ENCODE measurements around the gene ZNF610. TPM values are rescaled to one million over a fixed set of nuclear protein-coding genes. Genes with fewer than 3 reads are reported as not detected.
A peak's percentile ranks its signal among the peaks of the same experiment; 100 is the strongest.

ZNF610 gene
- total and polyA plus RNA-seq, 2 donors (not counting 1 experiment from before 2014, with no cell fraction given) = 1.5 to 3.7 TPM

- no peaks in the 10 kb centered on the region for H3K27me3 Mint-ChIP-seq
- peak overlapping the region; percentile 61 to 89 (median 72) for H3K4me3 ChIP-seq (ENCODE audit: control extremely low read depth in 1 of 5, extremely low read depth in 1 of 5, insufficient read depth in 1 of 5, low read depth in 2 of 5, low read length in 4 of 5)
- no peak for TF ChIP-seq EZH2 (IDR thresholded peaks at IDR 0.05; ENCODE audit: borderline replicate concordance, insufficient read depth, low read depth, low read length, poor library complexity, severe bottlenecking)
- TF ChIP-seq, protein P1, sequence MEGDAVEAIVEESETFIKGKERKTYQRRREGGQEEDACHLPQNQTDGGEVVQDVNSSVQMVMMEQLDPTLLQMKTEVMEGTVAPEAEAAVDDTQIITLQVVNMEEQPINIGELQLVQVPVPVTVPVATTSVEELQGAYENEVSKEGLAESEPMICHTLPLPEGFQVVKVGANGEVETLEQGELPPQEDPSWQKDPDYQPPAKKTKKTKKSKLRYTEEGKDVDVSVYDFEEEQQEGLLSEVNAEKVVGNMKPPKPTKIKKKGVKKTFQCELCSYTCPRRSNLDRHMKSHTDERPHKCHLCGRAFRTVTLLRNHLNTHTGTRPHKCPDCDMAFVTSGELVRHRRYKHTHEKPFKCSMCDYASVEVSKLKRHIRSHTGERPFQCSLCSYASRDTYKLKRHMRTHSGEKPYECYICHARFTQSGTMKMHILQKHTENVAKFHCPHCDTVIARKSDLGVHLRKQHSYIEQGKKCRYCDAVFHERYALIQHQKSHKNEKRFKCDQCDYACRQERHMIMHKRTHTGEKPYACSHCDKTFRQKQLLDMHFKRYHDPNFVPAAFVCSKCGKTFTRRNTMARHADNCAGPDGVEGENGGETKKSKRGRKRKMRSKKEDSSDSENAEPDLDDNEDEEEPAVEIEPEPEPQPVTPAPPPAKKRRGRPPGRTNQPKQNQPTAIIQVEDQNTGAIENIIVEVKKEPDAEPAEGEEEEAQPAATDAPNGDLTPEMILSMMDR (IDR thresholded peaks at IDR 0.05) = no peak
- peak overlapping the region; percentile 65 for H3K4me2 ChIP-seq (replicated peaks; ENCODE audit: low read depth, low read length, poor library complexity, severe bottlenecking)
- peaks cover 4% of the 10 kb centered on the region for H3K79me2 ChIP-seq (ENCODE audit: control insufficient read depth, insufficient read depth, low read length)
- intact Hi-C loops (cut with micrococcal nuclease) = no loop called here
- H3K9me3 Mint-ChIP-seq (ENCODE audit: insufficient read depth) = peaks cover 14% of the 10 kb centered on the region
- H3K4me3 Mint-ChIP-seq = peak overlapping the region; percentile 90
- H3K9me3 ChIP-seq (ENCODE audit: control extremely low read depth in 1 of 3, control insufficient read depth in 2 of 3, insufficient read depth in 1 of 3, low read length in 2 of 3) = peaks cover 10 to 61% (median 25%) of the 10 kb centered on the region in 3 donors
- H3K27ac ChIP-seq (ENCODE audit: low read length in 2 of 2) = peak overlapping the region; percentile 60 to 77
- H3K27ac Mint-ChIP-seq = peak overlapping the region; percentile 94
- H2AFZ ChIP-seq (ENCODE audit: insufficient read depth, low read depth, low read length, poor library complexity, severe bottlenecking) = peak overlapping the region; percentile 78
- H3K9ac ChIP-seq (ENCODE audit: low read length) = peak overlapping the region; percentile 66
- no peaks in the 10 kb centered on the region for H4K20me1 ChIP-seq (ENCODE audit: control insufficient read depth, insufficient read depth, low read length, poor library complexity, severe bottlenecking)
- ChIA-PET POLR2A (no interaction called here), CTCF (interaction anchor here (0.6 to 1.2 kb wide), 2 partner anchors 29 to 996 kb away, joined by 3 to 4 read pairs; partner anchors contain the start of gene ZNF880)
- H3K36me3 ChIP-seq (replicated peaks in 1 of 2; ENCODE audit: control extremely low read depth in 1 of 2, control insufficient read depth in 1 of 2, extremely low read depth in 1 of 2, insufficient read depth in 2 of 2, low read length in 1 of 2) = peaks cover 10 to 19% of the 10 kb centered on the region in 2 experiments
- no peaks in the 10 kb centered on the region for H3K27me3 ChIP-seq (replicated peaks in 1 of 4; ENCODE audit: control extremely low read depth in 1 of 4, control insufficient read depth in 3 of 4, insufficient read depth in 4 of 4, low read length in 3 of 4)
- H3K4me1 ChIP-seq (ENCODE audit: control insufficient read depth in 2 of 2, insufficient read depth in 2 of 2, low read length in 2 of 2) = peaks cover 15 to 17% of the 10 kb centered on the region in 2 donors
- H3K4me1 Mint-ChIP-seq = peaks cover 20% of the 10 kb centered on the region
- WGBS (ENCODE audit: insufficient coverage) = 15% methylated on average over 11 of the region's 14 CpGs
- DNase-seq = no peak
- ATAC-seq (ENCODE audit: low read depth) = peak; percentile 22
Observed at GRCh38 chr19:52398081-52398441, 62.0 kb downstream of the ZNF610 start.

- Histone ChIP-seq H3K9me3 (ENCODE audit: control extremely low read depth in 1 of 3, control insufficient read depth in 2 of 3, insufficient read depth in 1 of 3, low read length in 2 of 3) (peaks cover 12 to 60% (median 47%) of the 10 kb centered on the region in 3 donors), H3K4me3 (ENCODE audit: control extremely low read depth in 1 of 5, extremely low read depth in 1 of 5, insufficient read depth in 1 of 5, low read depth in 2 of 5, low read length in 4 of 5) (no peak overlapping the region), H3K36me3 (replicated peaks in 1 of 2; ENCODE audit: control extremely low read depth in 1 of 2, control insufficient read depth in 1 of 2, extremely low read depth in 1 of 2, insufficient read depth in 2 of 2, low read length in 1 of 2) (peaks cover 7 to 66% of the 10 kb centered on the region in 2 experiments), H3K4me1 (ENCODE audit: control insufficient read depth in 2 of 2, insufficient read depth in 2 of 2, low read length in 2 of 2) (no peaks in the 10 kb centered on the region), H4K20me1 (ENCODE audit: control insufficient read depth, insufficient read depth, low read length, poor library complexity, severe bottlenecking) (no peaks in the 10 kb centered on the region), H2AFZ (ENCODE audit: insufficient read depth, low read depth, low read length, poor library complexity, severe bottlenecking) (no peak overlapping the region), H3K9ac (ENCODE audit: low read length) (no peak overlapping the region), H3K27me3 (replicated peaks in 1 of 4; ENCODE audit: control extremely low read depth in 1 of 4, control insufficient read depth in 3 of 4, insufficient read depth in 4 of 4, low read length in 3 of 4) (no peaks in the 10 kb centered on the region), H3K79me2 (ENCODE audit: control insufficient read depth, insufficient read depth, low read length) (no peaks in the 10 kb centered on the region), H3K4me2 (replicated peaks; ENCODE audit: low read depth, low read length, poor library complexity, severe bottlenecking) (no peak overlapping the region), H3K27ac (ENCODE audit: low read length in 2 of 2) (no peak overlapping the region)
- Mint-ChIP-seq H3K4me1 (no peaks in the 10 kb centered on the region), H3K9me3 (ENCODE audit: insufficient read depth) (peaks cover 31% of the 10 kb centered on the region), H3K27ac (no peak overlapping the region), H3K4me3 (no peak overlapping the region), H3K27me3 (no peaks in the 10 kb centered on the region)
- intact Hi-C loops (cut with micrococcal nuclease) = no loop called here
- ChIA-PET POLR2A (no interaction called here), CTCF (no interaction called here)
- TF ChIP-seq, protein P1 (IDR thresholded peaks at IDR 0.05) = no peak
- TF ChIP-seq EZH2 (IDR thresholded peaks at IDR 0.05; ENCODE audit: borderline replicate concordance, insufficient read depth, low read depth, low read length, poor library complexity, severe bottlenecking) = no peak
- DNase-seq = no peak
- WGBS (ENCODE audit: insufficient coverage) = 96% methylated on average over 4 of the region's 6 CpGs
- ATAC-seq (ENCODE audit: low read depth) = no peak
Observed at GRCh38 chr19:52410276-52410675, 74.2 kb downstream of the ZNF610 start.
